Natural killer cell (primary cell): ENCODE data around the gene LDLRAD4. TPM values are rescaled to one million over a fixed set of nuclear protein-coding genes. Genes with fewer than 3 reads are reported as not detected.

ENCODE experiments used
- ATAC-seq, 3 donors: fragments of 150-1000 bp in 2 of 3; fragments of 200-7000 bp in 1 of 3; cut with Tn5 transposase; 1 replicate in 1 of 3; 2 replicates in 2 of 3; pipeline ENCODE4 v1.10.0; 2021; ENCODE audit warnings: mild to moderate bottlenecking in 2 of 3, moderate library complexity in 2 of 3
- DNase-seq, 2 donors: peaks; one replicate each; pipeline versions ENCODE4 v3.0.0 to v3.0.0-alpha.2; 2013 to 2021; ENCODE audit warnings: mixed read lengths in 1 of 2
- H3K27ac ChIP-seq: one replicate; pipeline ENCODE4 v1.5.1; 2013; ENCODE audit warnings: mild to moderate bottlenecking, low read length
- H3K27me3 ChIP-seq: one replicate; pipeline ENCODE4 v1.6.1; 2013; ENCODE audit warnings: low read length; ENCODE audit not compliant: control insufficient read depth, insufficient read depth
- H3K36me3 ChIP-seq: one replicate; pipeline ENCODE4 v1.6.1; 2013; ENCODE audit warnings: low read length; ENCODE audit not compliant: control insufficient read depth, insufficient read depth
- H3K4me1 ChIP-seq: one replicate; pipeline ENCODE4 v1.6.1; 2013; ENCODE audit warnings: low read length; ENCODE audit not compliant: control insufficient read depth, insufficient read depth
- H3K4me3 ChIP-seq: one replicate; pipeline ENCODE4 v1.5.1; 2013; ENCODE audit warnings: low read length
- H3K9me3 ChIP-seq: one replicate; pipeline ENCODE4 v1.6.1; 2013; ENCODE audit warnings: low read length; ENCODE audit not compliant: control insufficient read depth, insufficient read depth
- H3K27ac Mint-ChIP-seq, 2 donors: one replicate each; pipeline ENCODE4 v1.8.0; 2022; ENCODE audit warnings: mild to moderate bottlenecking in 2 of 2, mixed read lengths in 2 of 2, moderate library complexity in 1 of 2
- H3K27me3 Mint-ChIP-seq, 2 donors: one replicate each; pipeline ENCODE4 v1.8.0; 2022; ENCODE audit warnings: low read depth in 2 of 2, mixed read lengths in 2 of 2
- H3K36me3 Mint-ChIP-seq: one replicate; pipeline ENCODE4 v1.8.0; 2022; ENCODE audit warnings: mixed read lengths
- H3K4me1 Mint-ChIP-seq, 2 donors: one replicate each; pipeline ENCODE4 v1.8.0; 2022; ENCODE audit warnings: mixed read lengths in 2 of 2
- H3K4me3 Mint-ChIP-seq: one replicate; pipeline ENCODE4 v1.8.0; 2022; ENCODE audit warnings: mild to moderate bottlenecking, moderate library complexity, mixed read lengths
- H3K9me3 Mint-ChIP-seq, 2 donors: one replicate each; pipeline ENCODE4 v1.8.0; 2022; ENCODE audit warnings: mixed read lengths in 2 of 2
- CTCF ChIP-seq: fragments of 200-600 bp; IDR thresholded peaks from one replicate; pipeline ENCODE4 v1.8.0; 2022; ENCODE audit warnings: antibody characterized with exemption
- WGBS: methylation state at CpG from one replicate; pipeline ENCODE4 v1.1.7; 2013; ENCODE audit warnings: missing lambda C conversion rate; ENCODE audit not compliant: insufficient coverage; 5-methylcytosine and 5-hydroxymethylcytosine counted together
- intact Hi-C: fragments of 100-400 bp; cut with micrococcal nuclease; formaldehyde crosslinking; loops from one replicate; pipeline ENCODE4 v1.14.2; 2022
- total RNA-seq, 4 donors: library from RNA; stranded (reverse); fragments of 120-200 nt in 1 of 4; gene quantifications; one replicate each; pipeline versions ENCODE4 v1.2.3 to v1.2.4, GENCODE V29; 2013 to 2022

The LDLRAD4 gene
- total RNA-seq, 3 donors from 2014 or later (not counting 1 experiment from before 2014, with no cell fraction given), result 24.0 to 36.3 (median 29.2) TPM

GRCh38 chr18:13435586-13436333 is 217.2 kb downstream of the LDLRAD4 start:
- no peaks in the 10 kb centered on the region for H3K36me3 ChIP-seq
- H3K27ac Mint-ChIP-seq, result no peak overlapping the region
- no peaks in the 10 kb centered on the region for H3K36me3 Mint-ChIP-seq
- no peak overlapping the region for H3K4me3 Mint-ChIP-seq
- TF ChIP-seq CTCF, result no peak
- H3K4me1 ChIP-seq, result peaks cover 15% of the 10 kb centered on the region
- peak in 1 of 2 donors; percentile 24 for DNase-seq
- WGBS, result 93% methylated on average over 6 of the region's 7 CpGs
- H3K4me1 Mint-ChIP-seq, result peaks cover 12 to 16% of the 10 kb centered on the region in 2 donors
- intact Hi-C loops, result no loop called here
- no peaks in the 10 kb centered on the region for H3K9me3 Mint-ChIP-seq
- no peaks in the 10 kb centered on the region for H3K9me3 ChIP-seq
- no peak overlapping the region for H3K4me3 ChIP-seq
- peaks cover 0 to 3% of the 10 kb centered on the region in 2 donors for H3K27me3 Mint-ChIP-seq
- no peak for ATAC-seq
- H3K27me3 ChIP-seq, result no peaks in the 10 kb centered on the region
- no peak overlapping the region for H3K27ac ChIP-seq

GRCh38 chr18:13436576-13436975 is 218.0 kb downstream of the LDLRAD4 start:
- peak overlapping the region; percentile 35 for H3K27ac ChIP-seq
- H3K9me3 ChIP-seq, result no peaks in the 10 kb centered on the region
- no peaks in the 10 kb centered on the region for H3K36me3 ChIP-seq
- H3K27ac Mint-ChIP-seq, result peak overlapping the region in 1 of 2 donors; percentile 18
- no peaks in the 10 kb centered on the region for H3K36me3 Mint-ChIP-seq
- DNase-seq, result peak in 1 of 2 donors; percentile 70
- peaks cover 0 to 3% of the 10 kb centered on the region in 2 donors for H3K27me3 Mint-ChIP-seq
- H3K4me1 ChIP-seq, result peaks cover 15% of the 10 kb centered on the region
- H3K4me3 Mint-ChIP-seq, result no peak overlapping the region
- 59% methylated on average over 8 of the region's 8 CpGs for WGBS
- H3K27me3 ChIP-seq, result no peaks in the 10 kb centered on the region
- H3K9me3 Mint-ChIP-seq, result no peaks in the 10 kb centered on the region
- H3K4me1 Mint-ChIP-seq, result peaks cover 12 to 16% of the 10 kb centered on the region in 2 donors
- TF ChIP-seq CTCF, result no peak
- H3K4me3 ChIP-seq, result no peak overlapping the region
- ATAC-seq, result peak; percentile 38 to 81 (median 44)
- intact Hi-C loops, result no loop called here

- no peaks in the 10 kb centered on the region for H3K36me3 ChIP-seq
- Mint-ChIP-seq H3K4me1 (peaks cover 12 to 16% of the 10 kb centered on the region in 2 donors), H3K27me3 (peaks cover 0 to 3% of the 10 kb centered on the region in 2 donors), H3K36me3 (no peaks in the 10 kb centered on the region), H3K4me3 (no peak overlapping the region), H3K27ac (peak overlapping the region in 1 of 2 donors; percentile 18), H3K9me3 (no peaks in the 10 kb centered on the region)
- WGBS, result 63% methylated on average over 6 of the region's 6 CpGs
- H3K4me3 ChIP-seq, result no peak overlapping the region
- peak in 1 of 3 donors; percentile 30 for ATAC-seq
- no peak for TF ChIP-seq CTCF
- peak overlapping the region; percentile 35 for H3K27ac ChIP-seq
- intact Hi-C loops, result no loop called here
- peaks cover 15% of the 10 kb centered on the region for H3K4me1 ChIP-seq
- H3K27me3 ChIP-seq, result no peaks in the 10 kb centered on the region
- DNase-seq, result peak in 1 of 2 donors; percentile 38
- H3K9me3 ChIP-seq, result no peaks in the 10 kb centered on the region
Observed at GRCh38 chr18:13437034-13437433, 218.5 kb downstream of the LDLRAD4 start.
